Karpas-422 (cell line): ENCODE results near the gene SORCS1. TPM values are rescaled to one million over a fixed set of nuclear protein-coding genes. Genes with fewer than 3 reads are reported as not detected.

Experiments
- DNase-seq: peaks from one replicate; pipeline ENCODE4 v3.0.0-alpha.2; 2015
- H2AFZ ChIP-seq: fragments of 200-600 bp; sonication (generic); 2 replicates; pipeline ENCODE4 v1.6.1; 2014; ENCODE audit warnings: antibody characterized with exemption, low read length, mixed read lengths
- H3K27ac ChIP-seq: fragments of 200-600 bp; sonication (generic); 2 replicates; pipeline ENCODE4 v1.5.1; 2014; ENCODE audit warnings: mild to moderate bottlenecking, low read length, moderate library complexity
- H3K27me3 ChIP-seq: fragments of 200-600 bp; sonication (generic); 2 replicates; pipeline ENCODE4 v1.6.1; 2014; ENCODE audit warnings: low read length, mixed read lengths
- H3K36me3 ChIP-seq: fragments of 200-600 bp; sonication (generic); 2 replicates; pipeline ENCODE4 v1.6.1; 2014; ENCODE audit warnings: low read length, mixed read lengths; ENCODE audit not compliant: insufficient read depth
- H3K4me1 ChIP-seq: fragments of 200-600 bp; sonication (generic); 2 replicates; pipeline ENCODE4 v1.6.1; 2014; ENCODE audit warnings: mild to moderate bottlenecking, low read length, mixed read lengths
- H3K4me2 ChIP-seq: fragments of 200-600 bp; sonication (generic); 2 replicates; pipeline ENCODE4 v1.6.1; 2014; ENCODE audit warnings: low read length, low read depth, mild to moderate bottlenecking; ENCODE audit not compliant: poor library complexity, severe bottlenecking
- H3K4me3 ChIP-seq: fragments of 200-600 bp; sonication (generic); 2 replicates; pipeline ENCODE4 v1.5.1; 2014; ENCODE audit warnings: mild to moderate bottlenecking, antibody characterized with exemption, low read length, mixed read lengths
- H3K79me2 ChIP-seq: fragments of 200-600 bp; sonication (generic); 2 replicates; pipeline ENCODE4 v1.6.1; 2014; ENCODE audit warnings: mild to moderate bottlenecking, low read length, mixed read lengths
- H3K9ac ChIP-seq: fragments of 200-600 bp; sonication (generic); 2 replicates; pipeline ENCODE4 v1.6.0; 2014; ENCODE audit warnings: low read length
- H3K9me2 ChIP-seq: fragments of 200-600 bp; sonication (generic), shearing (Covaris generic); replicated peaks from 2 replicates; pipeline ENCODE4 v1.6.0; 2014; ENCODE audit warnings: mild to moderate bottlenecking, low read length, moderate library complexity; ENCODE audit not compliant: insufficient read depth
- H3K9me3 ChIP-seq: fragments of 300-700, 200-600 bp; sonication (generic); 2 replicates; pipeline ENCODE4 v1.6.1; 2014; ENCODE audit warnings: low read length, mixed read lengths
- H4K20me1 ChIP-seq: fragments of 200-600 bp; sonication (generic); 2 replicates; pipeline ENCODE4 v1.6.1; 2014; ENCODE audit warnings: mild to moderate bottlenecking, antibody characterized with exemption, low read length, low read depth; ENCODE audit not compliant: insufficient read depth
- small RNA-seq: library from RNA; depleted of rRNA; stranded (forward); fragments of <200 nt; gene quantifications from one replicate; pipeline ENCODE3, GENCODE V24; 2014
- total RNA-seq: library from RNA; depleted of rRNA; stranded (reverse); fragments of >200 nt; shearing (Covaris generic); gene quantifications from 2 replicates; pipeline ENCODE4 v1.2.3, GENCODE V29; 2014; ENCODE audit warnings: low replicate concordance

The SORCS1 gene
- total RNA-seq, 1 experiment from 2014 or later = not detected

- H3K27me3 ChIP-seq = no peaks in the 10 kb centered on the region
- DNase-seq = no peak
- H3K27ac ChIP-seq = no peak overlapping the region
- H3K9me2 ChIP-seq = no peaks in the 10 kb centered on the region
- H3K9ac ChIP-seq = no peak overlapping the region
- H3K9me3 ChIP-seq = peaks cover 18% of the 10 kb centered on the region; the same call in 1 of the 2 replicates
- H3K36me3 ChIP-seq = no peaks in the 10 kb centered on the region
- H3K79me2 ChIP-seq = no peaks in the 10 kb centered on the region
- H3K4me3 ChIP-seq = no peak overlapping the region
- no peaks in the 10 kb centered on the region for H3K4me1 ChIP-seq
- H2AFZ ChIP-seq = no peak overlapping the region
- H4K20me1 ChIP-seq = no peaks in the 10 kb centered on the region
- no peak overlapping the region for H3K4me2 ChIP-seq
Observed at GRCh38 chr10:106525835-106526234, 638.7 kb downstream of the SORCS1 start.

Small RNAs within 50 kb of the gene (small RNA-seq; reads per million reads assigned to genes)
- gene RNA5SP325 = 0.40 reads per million, percentile 3 among the genes with 10 or more reads in this experiment
